ENCODE results near the gene KRT78. TPM values are rescaled to one million over a fixed set of nuclear protein-coding genes. Genes with fewer than 3 reads are reported as not detected.

KRT78 gene
- total and polyA plus RNA-seq, 9 of the 15 experiments (the other 6 are each of a cell fraction or from before 2014, with no cell fraction given): not detected

DNA sequence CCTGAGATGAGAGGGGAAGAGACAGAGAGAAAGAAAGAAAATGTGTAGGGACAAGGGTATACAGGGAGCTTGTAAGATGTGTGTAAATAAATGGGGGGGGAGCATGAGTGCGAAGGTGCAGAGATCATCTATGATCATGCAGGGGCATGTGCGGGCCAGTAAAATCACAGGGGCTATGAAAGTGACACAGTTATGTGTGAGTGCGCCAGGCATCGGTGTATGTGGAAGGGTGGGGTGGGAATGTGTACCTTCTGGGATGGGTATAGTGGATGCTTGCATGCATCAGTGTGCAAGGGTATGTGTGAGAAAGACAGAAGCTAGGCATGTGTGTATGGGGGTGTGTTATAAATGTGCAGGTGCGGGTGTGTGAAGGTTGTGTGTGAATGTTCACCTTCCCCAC, 18.4 kb upstream of the KRT78 start:
- Histone ChIP-seq H3K9ac (ENCODE audit: insufficient read depth in 1 of 2, low read depth in 2 of 2, low read length in 2 of 2) (no peak overlapping the region), H3K4me1 (replicated peaks in 1 of 2; ENCODE audit: control insufficient read depth in 2 of 2, insufficient read depth in 2 of 2, low read length in 2 of 2) (peaks cover 2 to 6% of the 10 kb centered on the region in 2 experiments; a peak in 2 of 5 replicates), H3K9me1 (ENCODE audit: control insufficient read depth, insufficient read depth, low read length) (no peaks in the 10 kb centered on the region), H3K4me2 (ENCODE audit: insufficient read depth, low read length) (no peak overlapping the region), H4K20me1 (replicated peaks; ENCODE audit: control insufficient read depth, insufficient read depth, low read length) (no peaks in the 10 kb centered on the region), H3K79me2 (ENCODE audit: control insufficient read depth, insufficient read depth, low read length) (no peaks in the 10 kb centered on the region), H3K4me3 (no peak overlapping the region), H3K27ac (ENCODE audit: extremely low read depth, low read depth, low read length) (no peak overlapping the region), H3K27me3 (ENCODE audit: control insufficient read depth in 2 of 2, insufficient read depth in 2 of 2, low read length in 2 of 2) (peaks cover 0 to 2% of the 10 kb centered on the region in 2 experiments; a peak in 1 of 5 replicates), H3K36me3 (ENCODE audit: control insufficient read depth, insufficient read depth, low read length) (no peaks in the 10 kb centered on the region), H3K9me3 (replicated peaks; ENCODE audit: control insufficient read depth, insufficient read depth, low read depth, low read length) (no peaks in the 10 kb centered on the region), H2AFZ (ENCODE audit: low read depth, low read length) (no peak overlapping the region)
- ATAC-seq (no peak), DNase-seq (ENCODE audit: extremely low read depth in 1 of 4, low spot score in 3 of 4) (no peak), FAIRE-seq (no peak)
- CTCF ChIA-PET (ENCODE audit: low intra/inter-chr PET ratio): no interaction called here
- POLR2A ChIA-PET: interaction anchor here (0.6 kb wide), 1 partner anchor 333 kb away, joined by 3 read pairs; no protein-coding TSS in a partner anchor
- in situ Hi-C loops (cut with MboI): loop anchor here (5.0 kb wide), 1 partner anchor 285 kb away; no protein-coding TSS in a partner anchor
- no TSS peak for BruUV-seq (replicated peaks)
- WGBS (ENCODE audit: insufficient coverage, low coverage, missing lambda C conversion rate): 40% methylated on average over 4 of the region's 5 CpGs
- intact Hi-C loops (cut with micrococcal nuclease): no loop called here
- TF ChIP-seq ETV6 (IDR thresholded peaks at IDR 0.05; ENCODE audit: borderline replicate concordance in 1 of 2, low read depth in 2 of 2, low read length in 1 of 2) (no peak), ETV6 (CRISPR knock-in tag; IDR thresholded peaks at IDR 0.05; ENCODE audit: borderline replicate concordance) (no peak), ZNF766 (CRISPR knock-in tag; conservative IDR thresholded peaks at IDR 0.05) (no peak), JUN (IDR thresholded peaks at IDR 0.05; ENCODE audit: borderline replicate concordance, low read depth, low read length) (no peak), JUN (CRISPR knock-in tag; IDR thresholded peaks at IDR 0.05; ENCODE audit: borderline replicate concordance) (no peak), SRSF1 (IDR thresholded peaks at IDR 0.05; ENCODE audit: low read depth, low read length) (no peak), STAT5B (CRISPR knock-in tag; IDR thresholded peaks at IDR 0.05) (no peak), POLR2A (conservative IDR thresholded peaks at IDR 0.05) (no peak), HSF4 (CRISPR knock-in tag; IDR thresholded peaks at IDR 0.05; ENCODE audit: borderline replicate concordance) (no peak), ZNF133 (CRISPR knock-in tag; IDR thresholded peaks at IDR 0.05) (no peak), NR2F6 (CRISPR knock-in tag; IDR thresholded peaks at IDR 0.05) (no peak), ZSCAN32 (CRISPR knock-in tag; IDR thresholded peaks at IDR 0.05) (no peak), RBM25 (IDR thresholded peaks at IDR 0.05; ENCODE audit: low read depth, low read length, severe bottlenecking) (no peak), RNF219 (CRISPR knock-in tag; IDR thresholded peaks at IDR 0.05) (no peak)
- TF ChIP-seq, protein P1, sequence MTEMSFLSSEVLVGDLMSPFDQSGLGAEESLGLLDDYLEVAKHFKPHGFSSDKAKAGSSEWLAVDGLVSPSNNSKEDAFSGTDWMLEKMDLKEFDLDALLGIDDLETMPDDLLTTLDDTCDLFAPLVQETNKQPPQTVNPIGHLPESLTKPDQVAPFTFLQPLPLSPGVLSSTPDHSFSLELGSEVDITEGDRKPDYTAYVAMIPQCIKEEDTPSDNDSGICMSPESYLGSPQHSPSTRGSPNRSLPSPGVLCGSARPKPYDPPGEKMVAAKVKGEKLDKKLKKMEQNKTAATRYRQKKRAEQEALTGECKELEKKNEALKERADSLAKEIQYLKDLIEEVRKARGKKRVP (CRISPR knock-in tag; IDR thresholded peaks at IDR 0.05): no peak
- TF ChIP-seq, protein P2, sequence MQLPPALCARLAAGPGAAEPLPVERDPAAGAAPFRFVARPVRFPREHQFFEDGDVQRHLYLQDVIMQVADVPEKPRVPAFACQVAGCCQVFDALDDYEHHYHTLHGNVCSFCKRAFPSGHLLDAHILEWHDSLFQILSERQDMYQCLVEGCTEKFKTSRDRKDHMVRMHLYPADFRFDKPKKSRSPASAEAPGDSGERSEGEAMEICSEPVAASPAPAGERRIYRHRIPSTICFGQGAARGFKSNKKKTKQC (CRISPR knock-in tag; IDR thresholded peaks at IDR 0.05): no peak
- TF ChIP-seq, protein P3, sequence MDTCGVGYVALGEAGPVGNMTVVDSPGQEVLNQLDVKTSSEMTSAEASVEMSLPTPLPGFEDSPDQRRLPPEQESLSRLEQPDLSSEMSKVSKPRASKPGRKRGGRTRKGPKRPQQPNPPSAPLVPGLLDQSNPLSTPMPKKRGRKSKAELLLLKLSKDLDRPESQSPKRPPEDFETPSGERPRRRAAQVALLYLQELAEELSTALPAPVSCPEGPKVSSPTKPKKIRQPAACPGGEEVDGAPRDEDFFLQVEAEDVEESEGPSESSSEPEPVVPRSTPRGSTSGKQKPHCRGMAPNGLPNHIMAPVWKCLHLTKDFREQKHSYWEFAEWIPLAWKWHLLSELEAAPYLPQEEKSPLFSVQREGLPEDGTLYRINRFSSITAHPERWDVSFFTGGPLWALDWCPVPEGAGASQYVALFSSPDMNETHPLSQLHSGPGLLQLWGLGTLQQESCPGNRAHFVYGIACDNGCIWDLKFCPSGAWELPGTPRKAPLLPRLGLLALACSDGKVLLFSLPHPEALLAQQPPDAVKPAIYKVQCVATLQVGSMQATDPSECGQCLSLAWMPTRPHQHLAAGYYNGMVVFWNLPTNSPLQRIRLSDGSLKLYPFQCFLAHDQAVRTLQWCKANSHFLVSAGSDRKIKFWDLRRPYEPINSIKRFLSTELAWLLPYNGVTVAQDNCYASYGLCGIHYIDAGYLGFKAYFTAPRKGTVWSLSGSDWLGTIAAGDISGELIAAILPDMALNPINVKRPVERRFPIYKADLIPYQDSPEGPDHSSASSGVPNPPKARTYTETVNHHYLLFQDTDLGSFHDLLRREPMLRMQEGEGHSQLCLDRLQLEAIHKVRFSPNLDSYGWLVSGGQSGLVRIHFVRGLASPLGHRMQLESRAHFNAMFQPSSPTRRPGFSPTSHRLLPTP (IDR thresholded peaks at IDR 0.05; ENCODE audit: borderline replicate concordance, extremely low read depth, insufficient read length): no peak

All from K562 (cell line).